Muscle of leg (tissue), 11 donors: Measurements from ENCODE around the gene AVPR2. TPM values are rescaled to one million over a fixed set of nuclear protein-coding genes. Genes with fewer than 3 reads are reported as not detected.

ENCODE experiments used
- DNase-seq: peaks from one replicate; pipeline ENCODE4 v3.0.0; 2013
- H3K27ac ChIP-seq: one replicate; pipeline ENCODE4 v1.5.1; 2013; ENCODE audit warnings: mild to moderate bottlenecking, low read length, control low read depth
- H3K27me3 ChIP-seq: one replicate; pipeline ENCODE4 v1.6.1; 2013; ENCODE audit warnings: low read length; ENCODE audit not compliant: control insufficient read depth, insufficient read depth
- H3K36me3 ChIP-seq: one replicate; pipeline ENCODE4 v1.6.1; 2013; ENCODE audit warnings: low read length; ENCODE audit not compliant: control insufficient read depth, insufficient read depth
- H3K4me1 ChIP-seq: one replicate; pipeline ENCODE4 v1.6.1; 2013; ENCODE audit warnings: low read length; ENCODE audit not compliant: control insufficient read depth, insufficient read depth
- H3K4me3 ChIP-seq: one replicate; pipeline ENCODE4 v1.5.1; 2013; ENCODE audit warnings: low read length, control low read depth
- H3K9me3 ChIP-seq: replicated peaks from 2 replicates; pipeline ENCODE4 v1.6.1; 2013; ENCODE audit warnings: low read depth, low read length; ENCODE audit not compliant: control insufficient read depth
- WGBS: methylation state at CpG from one replicate; pipeline ENCODE4 v1.1.5; 2013; ENCODE audit warnings: missing lambda C conversion rate; ENCODE audit not compliant: insufficient coverage; 5-methylcytosine and 5-hydroxymethylcytosine counted together
- polyA plus RNA-seq, 8 donors: library from polyadenylated mRNA; unstranded; fragments of 120-200 nt; gene quantifications; one replicate each; pipeline versions ENCODE4 v1.2.1 to v1.2.3, GENCODE V29; 2013; ENCODE audit warnings: inconsistent platforms in 1 of 8, low replicate concordance in 1 of 8; ENCODE audit not compliant: insufficient read length in 8 of 8, insufficient read depth in 1 of 8
- total RNA-seq: library from RNA; stranded (reverse); fragments of 120-200 nt; gene quantifications from one replicate; pipeline ENCODE4 v1.2.4, GENCODE V29; 2013

Gene AVPR2
- total and polyA plus RNA-seq, 9 donors, result 0.49 to 1.2 (median 0.79) TPM

DNA sequence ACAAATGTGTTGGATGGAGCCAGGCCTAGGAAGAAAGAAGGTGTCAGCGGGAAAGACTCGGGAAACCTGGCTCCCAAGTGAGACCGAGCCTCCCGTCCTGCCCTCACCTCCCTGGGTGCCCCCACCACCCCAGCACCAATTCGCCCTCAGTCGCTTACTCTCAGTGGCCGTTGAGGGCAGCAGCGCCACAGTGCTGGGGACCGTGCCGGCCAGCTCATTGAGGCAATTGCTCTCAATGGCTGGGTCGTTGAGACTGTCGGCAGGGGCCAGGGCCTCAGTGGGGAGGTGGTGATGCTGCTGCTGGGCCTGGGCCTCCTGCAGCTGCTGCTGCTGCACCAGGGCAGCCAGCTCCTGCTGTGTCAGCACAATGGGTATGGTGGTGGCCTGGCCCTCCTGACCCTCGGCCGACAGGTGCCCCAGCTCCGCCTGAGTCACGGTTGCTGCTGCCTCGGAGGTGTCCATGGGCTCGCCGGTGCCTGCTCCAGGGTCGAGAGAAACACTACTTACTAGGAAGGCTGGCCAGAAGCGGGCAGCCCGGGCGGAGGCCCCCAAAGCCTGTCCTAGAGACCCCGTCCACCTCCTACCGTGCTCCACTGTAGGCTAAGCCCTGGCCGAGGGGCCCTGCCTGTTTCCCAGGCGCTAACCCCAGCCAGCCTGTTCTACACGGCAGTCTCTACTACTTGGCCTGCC is 47.4 kb downstream of the AVPR2 start:
- WGBS, result 93% methylated on average over 21 of the region's 28 CpGs
- DNase-seq, result no peak
- Histone ChIP-seq H3K27me3 (peaks cover 6% of the 10 kb centered on the region), H3K36me3 (peaks cover 90% of the 10 kb centered on the region), H3K4me3 (no peak overlapping the region), H3K9me3 (no peaks in the 10 kb centered on the region), H3K27ac (no peak overlapping the region), H3K4me1 (peaks cover 28% of the 10 kb centered on the region)

DNA sequence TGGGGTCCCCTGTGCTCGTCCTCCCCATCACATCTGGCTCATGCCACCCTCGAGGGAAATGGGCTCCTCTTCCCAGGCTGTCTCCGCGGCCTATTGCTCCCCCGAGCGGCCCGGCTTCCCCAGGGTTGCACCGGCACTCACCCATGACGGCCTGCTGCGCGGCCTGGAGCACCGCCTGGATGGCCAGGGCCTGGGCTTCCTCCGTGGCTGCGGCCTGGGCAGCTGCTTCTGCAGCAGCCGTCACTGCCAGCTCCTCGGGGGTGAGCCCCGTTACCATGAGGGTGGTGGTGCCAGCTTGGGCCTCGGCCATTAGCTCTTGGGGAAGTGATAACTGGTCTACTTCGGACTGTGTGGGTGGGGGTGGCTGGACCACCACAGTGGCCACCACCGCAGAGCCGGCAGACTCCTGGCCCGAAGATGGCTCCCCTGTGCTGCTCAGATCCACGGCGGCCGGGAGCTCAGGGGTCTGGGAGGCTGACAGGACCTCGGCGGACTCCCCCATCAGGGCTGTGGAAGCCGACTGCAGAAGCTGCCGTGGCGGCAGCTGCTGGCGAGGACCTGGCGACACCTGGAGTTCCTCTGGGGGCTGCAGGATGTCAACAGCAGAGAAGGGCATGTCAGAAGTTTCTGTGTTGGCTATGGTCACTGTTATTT is 48.0 kb downstream of the AVPR2 start:
- 92% methylated on average over 32 of the region's 32 CpGs for WGBS
- peaks cover 24% of the 10 kb centered on the region for H3K4me1 ChIP-seq
- H3K36me3 ChIP-seq, result peaks cover 92% of the 10 kb centered on the region
- DNase-seq, result no peak
- no peaks in the 10 kb centered on the region for H3K9me3 ChIP-seq
- H3K4me3 ChIP-seq, result no peak overlapping the region
- H3K27ac ChIP-seq, result no peak overlapping the region
- H3K27me3 ChIP-seq, result peaks cover 2% of the 10 kb centered on the region

DNA sequence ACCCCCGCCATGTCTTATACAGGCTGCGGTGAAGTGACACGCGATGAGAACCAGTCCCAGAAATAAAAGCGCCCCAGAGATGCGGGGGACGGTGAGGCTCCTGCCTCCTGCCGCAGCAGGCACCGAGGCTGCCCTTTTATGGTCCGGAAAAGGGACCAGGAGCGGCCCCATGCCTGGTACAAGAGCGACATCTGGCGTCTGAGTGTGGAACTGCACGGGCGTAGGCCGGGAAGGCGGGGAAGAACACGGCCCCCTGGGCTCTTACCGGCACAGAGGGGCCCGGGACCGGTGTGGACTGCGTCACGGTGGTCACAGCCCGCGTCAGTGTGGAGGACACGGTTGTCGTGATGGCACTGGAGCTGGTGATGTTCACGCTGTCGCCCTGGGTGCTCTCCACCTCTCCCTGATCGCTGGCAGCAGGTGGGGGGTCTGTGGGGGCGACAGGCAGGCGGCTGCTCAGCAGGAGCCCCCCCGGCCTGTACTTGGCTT is 48.9 kb downstream of the AVPR2 start:
- Histone ChIP-seq H3K27me3 (peaks cover 2% of the 10 kb centered on the region), H3K27ac (no peak overlapping the region), H3K36me3 (peaks cover 94% of the 10 kb centered on the region), H3K9me3 (no peaks in the 10 kb centered on the region), H3K4me1 (peaks cover 17% of the 10 kb centered on the region), H3K4me3 (no peak overlapping the region)
- WGBS, result 34% methylated on average over 27 of the region's 33 CpGs
- DNase-seq, result peak; percentile 66

DNA sequence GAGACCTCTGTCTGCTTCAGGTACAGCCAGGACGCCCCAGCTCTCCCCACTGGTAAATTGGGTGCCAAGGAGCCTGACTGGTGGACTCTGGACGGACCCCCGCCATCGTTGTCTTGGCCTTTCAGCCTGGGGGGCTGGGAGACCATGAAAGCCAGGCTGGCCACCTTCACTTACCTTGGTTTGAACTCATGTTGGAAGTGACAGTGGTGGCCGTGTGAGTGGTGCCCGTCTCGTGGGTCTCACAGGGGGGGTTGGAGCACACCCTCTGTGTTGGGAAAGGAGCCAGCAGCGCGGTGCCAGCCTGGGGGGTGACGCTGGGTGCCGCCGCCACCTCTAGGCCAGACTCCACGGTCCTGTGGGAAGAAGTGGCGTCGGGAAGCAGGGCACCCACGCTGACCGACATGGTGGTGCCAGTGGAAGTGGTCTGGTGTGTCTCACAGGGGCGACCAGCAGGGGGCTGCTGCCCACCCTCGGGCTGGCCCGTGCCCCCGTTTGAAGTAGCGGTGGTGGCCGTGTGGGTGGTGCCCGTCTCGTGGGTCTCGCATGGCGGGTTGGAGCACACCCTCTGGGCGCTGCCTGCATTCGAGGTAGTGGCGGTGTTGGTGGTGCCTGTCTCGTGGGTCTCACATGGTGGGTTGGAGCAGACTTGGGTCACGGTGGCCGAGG is 49.6 kb downstream of the AVPR2 start:
- Histone ChIP-seq H3K4me1 (peaks cover 17% of the 10 kb centered on the region), H3K27me3 (no peaks in the 10 kb centered on the region), H3K4me3 (no peak overlapping the region), H3K27ac (no peak overlapping the region), H3K36me3 (peaks cover 98% of the 10 kb centered on the region), H3K9me3 (no peaks in the 10 kb centered on the region)
- no peak for DNase-seq
- WGBS, result 85% methylated on average over 24 of the region's 33 CpGs

DNA sequence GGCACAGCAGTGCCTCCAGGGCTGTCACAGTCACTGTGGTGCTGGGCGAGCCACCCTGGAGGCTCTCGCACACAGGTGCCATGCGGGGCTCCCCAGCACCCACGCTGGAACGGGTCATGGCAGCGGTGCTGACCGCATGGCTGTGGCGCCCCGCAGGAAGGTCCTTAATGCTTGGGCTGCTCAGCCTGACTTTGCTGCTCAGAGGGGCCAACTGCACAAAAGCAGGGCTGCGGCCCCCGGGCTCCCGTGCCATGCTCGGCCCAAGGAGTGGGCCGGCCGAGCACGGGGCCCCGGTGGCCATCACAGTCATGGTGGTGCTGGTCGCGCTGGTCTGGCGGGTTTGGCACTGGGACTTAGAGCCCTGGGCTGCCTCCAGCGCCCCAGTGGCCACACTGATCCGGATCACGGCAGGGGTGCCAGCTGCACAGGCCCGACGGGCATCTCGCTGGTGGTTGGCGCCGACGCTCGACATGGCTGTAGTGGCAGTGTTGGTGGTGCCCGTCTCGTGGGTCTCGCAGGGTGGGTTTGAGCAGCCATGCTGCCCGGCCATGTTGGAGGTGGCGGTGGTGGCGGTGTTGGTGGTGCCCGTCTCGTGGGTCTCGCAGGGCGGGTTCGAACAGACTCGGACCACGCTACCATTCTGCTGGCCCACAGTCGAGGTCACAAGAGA is 50.2 kb downstream of the AVPR2 start:
- Histone ChIP-seq H3K36me3 (peaks cover 99% of the 10 kb centered on the region), H3K27me3 (no peaks in the 10 kb centered on the region), H3K4me1 (peaks cover 12% of the 10 kb centered on the region), H3K27ac (no peak overlapping the region), H3K4me3 (no peak overlapping the region), H3K9me3 (no peaks in the 10 kb centered on the region)
- no peak for DNase-seq
- 96% methylated on average over 44 of the region's 44 CpGs for WGBS

DNA sequence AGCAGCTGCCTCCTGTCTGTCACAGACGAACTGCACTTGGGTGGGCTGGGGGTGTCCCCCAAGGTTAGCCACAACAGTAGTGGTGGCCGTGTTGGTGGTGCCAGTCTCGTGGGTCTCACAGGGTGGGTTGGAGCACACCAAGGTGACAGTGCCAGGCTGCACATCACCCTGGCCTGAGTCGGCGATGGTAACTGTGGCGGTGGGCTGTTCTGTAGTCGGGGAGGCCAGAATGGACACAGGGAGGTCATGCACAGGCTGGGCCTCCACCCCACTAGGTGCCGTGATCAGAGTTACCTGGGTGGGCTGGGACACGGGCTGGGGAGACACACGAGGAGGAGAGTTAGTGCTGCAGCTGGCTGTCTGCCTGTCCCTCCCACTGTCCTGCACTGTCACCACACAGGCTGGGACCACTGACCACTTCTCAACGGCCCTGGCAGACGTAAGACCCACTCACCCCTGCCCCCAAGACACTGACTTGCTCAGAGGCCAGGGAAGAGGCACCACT is 50.8 kb downstream of the AVPR2 start:
- Histone ChIP-seq H3K9me3 (no peaks in the 10 kb centered on the region), H3K27me3 (no peaks in the 10 kb centered on the region), H3K4me1 (peaks cover 6% of the 10 kb centered on the region), H3K4me3 (no peak overlapping the region), H3K27ac (no peak overlapping the region), H3K36me3 (peaks cover 99% of the 10 kb centered on the region)
- WGBS, result 72% methylated on average over 10 of the region's 12 CpGs
- no peak for DNase-seq

DNA sequence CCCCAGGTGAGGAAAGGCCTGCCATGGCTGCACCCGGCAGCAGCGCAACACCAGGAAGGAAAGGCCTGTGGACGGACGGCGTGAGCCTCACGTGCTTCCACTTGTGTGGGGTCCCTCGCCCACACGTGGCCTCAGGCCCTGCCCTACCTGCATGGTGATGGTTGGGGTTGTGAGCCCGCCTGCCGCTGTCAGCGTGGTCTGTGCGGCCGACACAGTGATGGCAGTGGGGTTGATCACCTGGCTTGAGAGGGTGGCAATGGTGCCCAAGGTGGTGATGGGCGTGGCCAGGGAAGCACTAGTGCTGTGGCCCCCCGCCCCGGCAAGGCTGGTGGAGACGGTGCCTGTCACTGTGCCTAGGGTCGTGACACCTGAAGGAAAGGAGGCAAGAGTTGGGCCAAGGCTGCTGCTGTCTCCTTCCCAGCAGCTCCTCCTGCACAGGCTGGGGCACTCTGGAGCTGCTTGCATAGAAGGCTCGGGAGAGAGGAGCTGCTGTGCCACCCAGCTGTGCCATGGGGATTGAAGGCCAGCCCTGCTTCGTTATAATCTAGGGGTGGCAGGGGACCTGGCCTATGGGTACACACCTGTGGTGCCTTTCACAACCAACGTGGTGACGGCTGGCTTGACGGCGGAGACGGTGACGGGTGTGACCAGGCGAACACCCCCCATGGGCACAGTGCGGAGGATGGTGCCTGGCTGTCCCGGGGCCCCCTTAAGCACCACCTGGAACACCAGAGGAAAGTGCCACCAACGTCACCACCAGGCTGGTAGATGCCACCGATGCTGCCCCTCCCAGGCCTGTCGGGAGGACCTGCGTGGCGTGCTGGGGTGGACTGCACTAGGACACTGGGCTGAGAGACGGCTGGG is 51.8 kb downstream of the AVPR2 start:
- no peak for DNase-seq
- H3K27me3 ChIP-seq, result no peaks in the 10 kb centered on the region
- no peaks in the 10 kb centered on the region for H3K9me3 ChIP-seq
- WGBS, result 91% methylated on average over 35 of the region's 35 CpGs
- H3K27ac ChIP-seq, result no peak overlapping the region
- H3K36me3 ChIP-seq, result peaks cover 99% of the 10 kb centered on the region
- H3K4me1 ChIP-seq, result peaks cover 5% of the 10 kb centered on the region
- no peak overlapping the region for H3K4me3 ChIP-seq
